ENCODE results near the gene FSHR. TPM values are rescaled to one million over a fixed set of nuclear protein-coding genes. Genes with fewer than 3 reads are reported as not detected.

FSHR gene
- total RNA-seq, 1 donor = not detected

- no peak for DNase-seq (ENCODE audit: low read depth)
- H3K4me3 ChIP-seq (ENCODE audit: low read depth, low read length) = no peak overlapping the region
- TF ChIP-seq CTCF (IDR thresholded peaks at IDR 0.05; ENCODE audit: insufficient read depth, low read depth, low read length) = no peak
Measured at GRCh38 chr2:48991415-48992131, 162.7 kb downstream of the FSHR start.

GRCh38 chr2:48984922-48985321 lies 169.4 kb downstream of the FSHR start:
- DNase-seq (ENCODE audit: low read depth) = no peak
- TF ChIP-seq CTCF (IDR thresholded peaks at IDR 0.05; ENCODE audit: insufficient read depth, low read depth, low read length) = no peak
- no peak overlapping the region for H3K4me3 ChIP-seq (ENCODE audit: low read depth, low read length)

- H3K4me3 ChIP-seq (ENCODE audit: low read depth, low read length) = no peak overlapping the region
- TF ChIP-seq CTCF (IDR thresholded peaks at IDR 0.05; ENCODE audit: insufficient read depth, low read depth, low read length) = no peak
- DNase-seq (ENCODE audit: low read depth) = no peak
Measured at GRCh38 chr2:48983551-48983950, 170.8 kb downstream of the FSHR start.

- no peak overlapping the region for H3K4me3 ChIP-seq (ENCODE audit: low read depth, low read length)
- no peak for DNase-seq (ENCODE audit: low read depth)
- no peak for TF ChIP-seq CTCF (IDR thresholded peaks at IDR 0.05; ENCODE audit: insufficient read depth, low read depth, low read length)
Measured at GRCh38 chr2:48982887-48983435, 171.4 kb downstream of the FSHR start.

GRCh38 chr2:48980846-48981245 lies 173.5 kb downstream of the FSHR start:
- no peak for TF ChIP-seq CTCF (IDR thresholded peaks at IDR 0.05; ENCODE audit: insufficient read depth, low read depth, low read length)

GRCh38 chr2:48979691-48980090 lies 174.6 kb downstream of the FSHR start:
- DNase-seq (ENCODE audit: low read depth) = no peak
- H3K4me3 ChIP-seq (ENCODE audit: low read depth, low read length) = no peak overlapping the region
- no peak for TF ChIP-seq CTCF (IDR thresholded peaks at IDR 0.05; ENCODE audit: insufficient read depth, low read depth, low read length)

More at GRCh38 chr2:48980846-48981245, 173.5 kb downstream of the FSHR start:
- DNase-seq (ENCODE audit: low read depth) = no peak
- H3K4me3 ChIP-seq (ENCODE audit: low read depth, low read length) = no peak overlapping the region

All from fibroblast of villous mesenchyme (primary cell).